B cell (primary cell): ENCODE measurements around the gene PARD3.

Experiments used
- EZH2 ChIP-seq: IDR thresholded peaks from 2 replicates; pipeline ENCODE4 v1.6.1; 2012; ENCODE audit warnings: borderline replicate concordance, low read depth, mild to moderate bottlenecking, moderate library complexity, low read length; ENCODE audit not compliant: insufficient read depth, poor library complexity, severe bottlenecking
- TF ChIP-seq, protein P1 (sequence below): fragments of 200-600 bp; IDR thresholded peaks from one replicate; pipeline ENCODE4 v1.8.0; 2022; ENCODE audit warnings: antibody characterized with exemption, mild to moderate bottlenecking

DNA sequence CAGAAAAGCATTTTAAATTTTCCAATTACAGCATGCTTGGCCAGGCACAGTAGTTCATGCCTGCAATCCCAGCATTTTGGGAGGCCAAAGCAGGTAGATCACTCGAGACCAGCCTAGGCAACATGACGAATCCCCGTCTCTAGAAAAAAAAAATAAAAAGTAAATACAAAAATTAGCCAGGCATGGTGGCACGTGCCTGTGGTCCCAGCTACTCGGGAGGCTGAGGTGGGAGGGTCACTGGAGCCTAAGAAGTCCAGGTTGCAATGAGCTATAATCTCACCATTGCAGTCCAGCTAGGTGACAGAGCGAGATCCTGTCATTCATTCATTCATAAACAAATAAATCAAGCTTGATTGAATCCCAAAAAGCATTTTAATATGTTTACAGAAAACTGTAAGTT, 234.9 kb downstream of the PARD3 start:
- TF ChIP-seq, protein P1, sequence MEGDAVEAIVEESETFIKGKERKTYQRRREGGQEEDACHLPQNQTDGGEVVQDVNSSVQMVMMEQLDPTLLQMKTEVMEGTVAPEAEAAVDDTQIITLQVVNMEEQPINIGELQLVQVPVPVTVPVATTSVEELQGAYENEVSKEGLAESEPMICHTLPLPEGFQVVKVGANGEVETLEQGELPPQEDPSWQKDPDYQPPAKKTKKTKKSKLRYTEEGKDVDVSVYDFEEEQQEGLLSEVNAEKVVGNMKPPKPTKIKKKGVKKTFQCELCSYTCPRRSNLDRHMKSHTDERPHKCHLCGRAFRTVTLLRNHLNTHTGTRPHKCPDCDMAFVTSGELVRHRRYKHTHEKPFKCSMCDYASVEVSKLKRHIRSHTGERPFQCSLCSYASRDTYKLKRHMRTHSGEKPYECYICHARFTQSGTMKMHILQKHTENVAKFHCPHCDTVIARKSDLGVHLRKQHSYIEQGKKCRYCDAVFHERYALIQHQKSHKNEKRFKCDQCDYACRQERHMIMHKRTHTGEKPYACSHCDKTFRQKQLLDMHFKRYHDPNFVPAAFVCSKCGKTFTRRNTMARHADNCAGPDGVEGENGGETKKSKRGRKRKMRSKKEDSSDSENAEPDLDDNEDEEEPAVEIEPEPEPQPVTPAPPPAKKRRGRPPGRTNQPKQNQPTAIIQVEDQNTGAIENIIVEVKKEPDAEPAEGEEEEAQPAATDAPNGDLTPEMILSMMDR, result no peak
- TF ChIP-seq EZH2, result no peak
